ENCODE measurements around the gene CNR2. TPM values are rescaled to one million over a fixed set of nuclear protein-coding genes. Genes with fewer than 3 reads are reported as not detected.

CNR2 gene
- total RNA-seq, 4 donors from 2014 or later, result 0.06 to 0.09 TPM; not detected in 2

DNA sequence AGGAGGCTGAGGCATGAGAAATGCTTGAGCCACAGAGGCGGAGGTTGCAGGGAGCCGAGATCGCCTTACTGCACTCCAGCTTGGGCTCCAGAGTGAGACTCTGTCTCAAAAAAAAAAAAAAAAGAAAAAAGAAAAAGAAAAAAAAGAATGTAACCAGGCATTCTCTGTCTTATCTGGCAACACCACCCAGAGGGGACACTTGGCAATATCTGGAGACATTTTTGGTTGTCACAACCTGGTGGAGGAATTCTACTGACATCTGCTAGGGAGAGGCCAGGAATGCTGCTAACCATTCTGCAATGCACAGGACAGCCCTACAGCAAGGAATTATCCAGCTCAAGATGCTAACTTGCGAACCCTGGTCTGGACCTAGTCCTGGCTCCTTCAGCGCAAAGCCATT is 2.3 kb upstream of the CNR2 start:
- DNase-seq (ENCODE audit: low spot score) (no peak), ATAC-seq (ENCODE audit: low FRiP score) (no peak)
- TF ChIP-seq, protein P1, sequence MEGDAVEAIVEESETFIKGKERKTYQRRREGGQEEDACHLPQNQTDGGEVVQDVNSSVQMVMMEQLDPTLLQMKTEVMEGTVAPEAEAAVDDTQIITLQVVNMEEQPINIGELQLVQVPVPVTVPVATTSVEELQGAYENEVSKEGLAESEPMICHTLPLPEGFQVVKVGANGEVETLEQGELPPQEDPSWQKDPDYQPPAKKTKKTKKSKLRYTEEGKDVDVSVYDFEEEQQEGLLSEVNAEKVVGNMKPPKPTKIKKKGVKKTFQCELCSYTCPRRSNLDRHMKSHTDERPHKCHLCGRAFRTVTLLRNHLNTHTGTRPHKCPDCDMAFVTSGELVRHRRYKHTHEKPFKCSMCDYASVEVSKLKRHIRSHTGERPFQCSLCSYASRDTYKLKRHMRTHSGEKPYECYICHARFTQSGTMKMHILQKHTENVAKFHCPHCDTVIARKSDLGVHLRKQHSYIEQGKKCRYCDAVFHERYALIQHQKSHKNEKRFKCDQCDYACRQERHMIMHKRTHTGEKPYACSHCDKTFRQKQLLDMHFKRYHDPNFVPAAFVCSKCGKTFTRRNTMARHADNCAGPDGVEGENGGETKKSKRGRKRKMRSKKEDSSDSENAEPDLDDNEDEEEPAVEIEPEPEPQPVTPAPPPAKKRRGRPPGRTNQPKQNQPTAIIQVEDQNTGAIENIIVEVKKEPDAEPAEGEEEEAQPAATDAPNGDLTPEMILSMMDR (IDR thresholded peaks at IDR 0.05), result no peak

GRCh38 chr1:23914921-23915320 is 1.8 kb upstream of the CNR2 start:
- DNase-seq (ENCODE audit: low spot score), result no peak
- no peak for ATAC-seq (ENCODE audit: low FRiP score)
- TF ChIP-seq, protein P1 (IDR thresholded peaks at IDR 0.05), result no peak

DNA sequence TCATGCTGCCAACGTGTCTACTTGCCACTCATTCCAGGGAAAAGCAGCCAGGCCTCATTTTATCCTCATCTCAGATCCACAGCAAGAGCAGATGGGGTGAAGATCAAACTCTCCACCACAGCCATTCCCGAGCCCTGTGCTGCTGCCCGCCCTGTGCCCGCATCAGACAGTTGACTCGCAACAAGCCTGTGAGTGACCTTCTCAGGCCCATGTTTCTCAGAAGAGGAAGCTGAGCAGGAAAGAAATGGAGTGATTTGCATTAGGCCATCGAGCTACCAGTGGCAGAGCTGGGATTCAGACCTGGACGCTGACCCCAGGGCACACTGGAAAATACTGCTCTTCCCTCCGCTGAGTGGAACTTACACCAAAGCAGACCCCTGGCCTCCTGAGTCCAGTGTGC is 1.2 kb downstream of the CNR2 start:
- DNase-seq (ENCODE audit: low spot score) (no peak), ATAC-seq (ENCODE audit: low FRiP score) (no peak)
- TF ChIP-seq, protein P1 (IDR thresholded peaks at IDR 0.05), result no peak

GRCh38 chr1:23910553-23911246 is 2.5 kb downstream of the CNR2 start:
- TF ChIP-seq, protein P1 (IDR thresholded peaks at IDR 0.05), result no peak
- no peak for ATAC-seq (ENCODE audit: low FRiP score)

DNA sequence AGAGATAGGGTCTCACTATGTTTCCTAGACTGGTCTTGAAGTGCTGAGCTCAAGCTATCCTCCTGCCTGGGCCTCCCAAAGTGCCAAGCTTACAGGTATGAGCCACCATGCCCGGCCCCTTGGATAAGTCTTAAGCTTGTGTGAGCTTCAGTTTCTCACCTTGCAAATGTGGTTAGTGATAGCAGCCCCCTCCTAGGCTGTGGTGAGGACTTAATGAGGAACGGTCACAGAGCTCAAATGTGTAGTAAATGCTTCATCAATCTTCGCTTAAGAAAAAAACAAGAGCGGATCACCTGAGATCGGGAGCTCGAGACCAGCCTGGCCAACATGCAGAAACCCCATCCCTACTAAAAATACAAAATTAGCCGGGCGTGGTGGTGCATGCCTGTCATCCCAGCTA is 3.0 kb downstream of the CNR2 start:
- TF ChIP-seq, protein P1 (IDR thresholded peaks at IDR 0.05), result no peak
- DNase-seq (ENCODE audit: low spot score) (no peak), ATAC-seq (ENCODE audit: low FRiP score) (no peak)

More at GRCh38 chr1:23910553-23911246, 2.5 kb downstream of the CNR2 start:
- no peak for DNase-seq (ENCODE audit: low spot score)

- TF ChIP-seq, protein P1 (IDR thresholded peaks at IDR 0.05), result no peak
- DNase-seq (ENCODE audit: low spot score) (no peak), ATAC-seq (ENCODE audit: low FRiP score) (no peak)
Measured at GRCh38 chr1:23909412-23909811, 3.8 kb downstream of the CNR2 start.

Data from omental fat pad (tissue), 4 donors.